DMS153 treated with DMSO at 0.1 percent for 48 hours (cell line): ENCODE data around the gene RUNX1.

Source experiments
- DNase-seq: peaks from one replicate; lab custom pipeline; 2025; ENCODE audit not compliant: unreplicated experiment; lab: John Stamatoyannopoulos, UW

RUNX1 gene

GRCh38 chr21:35062016-35062415 is 12.9 kb upstream of the RUNX1 start:
- DNase-seq: no peak

GRCh38 chr21:35059742-35060141 is 10.6 kb upstream of the RUNX1 start:
- DNase-seq: no peak

DNA sequence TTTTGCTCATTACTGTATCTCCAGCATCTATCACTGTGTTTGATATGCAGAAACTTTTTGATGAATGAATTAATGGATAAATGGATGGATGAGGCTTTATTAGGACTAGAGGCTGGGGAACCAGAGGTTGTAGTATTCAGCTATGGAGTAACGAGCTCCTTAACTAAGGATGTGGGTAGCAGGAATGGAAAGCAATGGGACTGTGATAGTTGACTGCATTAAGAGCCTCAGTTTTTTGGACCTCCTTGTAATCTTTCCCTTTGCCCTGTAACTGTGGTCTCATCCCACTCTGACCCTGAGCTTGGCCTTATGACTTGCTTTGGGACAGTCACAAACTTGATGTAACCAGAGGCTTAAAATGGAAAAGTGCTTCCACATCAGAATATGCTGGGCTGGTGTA is 9.0 kb upstream of the RUNX1 start:
- DNase-seq: no peak

- DNase-seq: no peak
Observed at GRCh38 chr21:35057428-35057827, 8.3 kb upstream of the RUNX1 start.

- no peak for DNase-seq
Observed at GRCh38 chr21:35053356-35054096, 4.4 kb upstream of the RUNX1 start.

DNA sequence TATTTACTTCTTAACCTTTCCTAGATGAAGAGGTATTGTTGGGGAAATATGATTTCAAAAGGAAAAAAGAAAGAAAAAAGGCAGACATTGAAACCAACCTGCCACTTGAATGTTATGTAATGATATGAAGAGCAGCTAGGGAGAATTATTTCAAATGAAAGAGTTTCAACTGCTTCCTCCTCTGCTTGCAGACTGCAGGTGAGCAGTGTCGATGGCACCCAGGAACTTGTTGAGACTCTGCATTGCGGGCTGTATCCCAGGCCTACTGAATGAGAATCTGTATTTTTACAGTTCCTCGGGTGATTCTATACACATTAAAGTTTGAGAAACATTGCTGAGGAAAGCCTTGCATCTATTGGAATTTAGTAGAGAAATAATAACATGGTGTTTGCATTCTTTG is 3.7 kb upstream of the RUNX1 start:
- no peak for DNase-seq

GRCh38 chr21:35051287-35051818 is 2.3 kb upstream of the RUNX1 start:
- no peak for DNase-seq

DNA sequence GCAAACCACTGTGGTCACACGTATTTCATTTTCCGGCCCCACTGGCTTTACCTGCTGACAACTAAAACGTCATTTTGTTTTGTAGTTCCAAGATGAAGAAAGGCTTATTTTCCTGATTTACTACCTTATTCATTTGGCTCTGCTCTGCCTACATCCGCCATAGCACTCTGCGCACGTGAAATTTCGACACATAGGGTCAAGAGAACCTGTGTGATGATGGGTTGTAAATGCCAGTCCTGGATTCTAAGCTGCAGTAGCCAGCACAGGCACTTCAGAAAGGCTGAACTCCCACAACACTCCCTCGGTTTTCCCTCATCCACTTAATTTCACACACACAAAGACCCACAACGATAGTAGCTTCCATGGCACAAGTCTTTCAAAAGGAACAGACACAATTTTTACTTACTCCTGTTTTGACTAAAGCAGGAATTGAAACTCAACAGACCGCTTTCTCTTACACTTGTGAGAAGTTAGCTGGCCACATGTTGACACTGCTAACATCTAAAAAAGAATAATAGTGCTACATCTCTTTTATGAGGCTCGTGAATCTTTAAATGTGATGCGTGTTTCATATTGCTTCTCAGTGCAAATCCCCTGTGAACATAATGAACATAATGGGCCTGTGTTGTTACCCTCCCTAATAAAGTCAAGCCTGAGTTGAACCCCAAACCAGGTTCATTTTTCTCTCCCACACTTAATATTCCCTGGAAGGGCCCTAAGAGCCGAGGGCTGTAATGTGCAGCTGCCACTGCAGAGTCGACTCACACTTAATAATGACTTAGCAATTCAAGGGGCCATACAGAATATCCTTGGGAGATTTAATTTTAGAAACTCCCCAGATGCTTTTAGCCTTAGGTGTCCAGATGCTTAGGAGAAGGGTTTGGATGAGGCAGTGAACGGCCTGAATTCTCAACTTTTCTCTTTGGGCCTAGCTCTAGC is 1.5 kb upstream of the RUNX1 start:
- DNase-seq: no peak

- DNase-seq: no peak
Observed at GRCh38 chr21:35048183-35048601, 910 bp downstream of the RUNX1 start.

DNA sequence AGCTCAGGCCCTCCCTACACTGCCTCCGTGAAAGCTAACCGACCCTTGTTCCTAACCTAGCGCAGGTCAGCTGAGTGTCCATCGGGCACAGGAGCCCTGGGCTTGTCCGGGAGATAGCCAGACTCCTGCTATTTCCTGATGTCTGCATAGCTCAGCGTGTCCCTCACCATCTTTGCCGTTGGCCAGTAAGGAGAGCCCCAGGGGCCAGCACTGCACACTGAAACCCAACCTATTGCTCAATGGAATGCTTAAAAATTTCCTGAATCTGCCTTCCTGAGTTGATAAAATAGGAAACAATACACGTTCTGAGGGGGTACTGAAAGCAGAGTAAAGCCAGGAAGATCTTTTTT is 2.2 kb downstream of the RUNX1 start:
- no peak for DNase-seq

DNA sequence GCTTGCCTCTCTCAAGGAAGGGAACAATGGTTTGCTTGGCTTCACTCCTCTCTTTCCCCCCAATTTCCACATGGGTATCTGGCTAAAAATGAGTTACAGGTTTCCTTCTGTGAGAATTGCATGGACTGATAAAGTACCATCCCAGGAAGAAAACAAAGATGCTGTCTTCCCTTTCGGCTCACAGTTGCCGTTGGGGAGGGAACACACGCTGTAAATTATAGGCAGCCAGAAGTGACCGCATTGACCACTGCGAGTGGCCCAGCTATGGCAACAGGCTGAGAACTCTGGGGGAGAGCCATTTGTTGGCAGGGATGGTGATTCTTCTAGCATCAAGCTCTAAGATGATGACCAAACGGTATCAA is 2.9 kb downstream of the RUNX1 start:
- no peak for DNase-seq

DNA sequence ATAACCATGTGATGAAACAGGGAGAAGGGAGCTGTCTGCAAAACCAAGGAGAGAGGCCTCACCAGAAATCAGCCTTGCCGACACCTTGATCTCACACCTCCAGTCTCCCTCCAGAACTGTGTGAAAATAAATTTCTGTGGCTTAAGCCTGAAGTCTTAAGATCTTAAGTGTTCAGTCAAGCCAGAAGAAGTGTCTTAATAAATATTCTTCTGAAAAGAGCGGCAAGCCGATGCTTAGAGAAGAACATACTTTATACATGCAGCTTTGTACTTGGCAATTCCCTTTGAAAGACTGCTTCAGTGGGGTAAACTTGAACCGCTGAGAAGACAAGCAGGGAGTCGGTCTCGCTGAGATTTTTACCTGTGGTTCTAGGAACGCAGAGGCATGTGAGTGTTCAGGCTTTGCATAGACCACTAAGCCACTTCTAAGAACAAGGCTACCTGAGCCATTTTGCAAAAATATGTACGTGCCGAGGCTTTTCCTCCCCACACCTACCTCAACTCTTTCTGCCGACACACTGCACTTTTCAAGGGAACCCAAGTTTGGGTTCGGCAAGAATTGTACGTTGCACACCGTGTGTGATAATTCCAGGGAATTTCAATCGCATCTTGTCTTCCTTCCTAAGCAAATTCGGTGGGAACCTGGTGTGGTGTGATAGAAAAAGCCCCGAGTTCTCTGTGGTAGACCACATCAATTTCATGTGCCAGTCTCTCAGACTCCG is 3.4 kb downstream of the RUNX1 start:
- DNase-seq: no peak

- DNase-seq: no peak
Observed at GRCh38 chr21:35044770-35045541, 4.1 kb downstream of the RUNX1 start.

DNA sequence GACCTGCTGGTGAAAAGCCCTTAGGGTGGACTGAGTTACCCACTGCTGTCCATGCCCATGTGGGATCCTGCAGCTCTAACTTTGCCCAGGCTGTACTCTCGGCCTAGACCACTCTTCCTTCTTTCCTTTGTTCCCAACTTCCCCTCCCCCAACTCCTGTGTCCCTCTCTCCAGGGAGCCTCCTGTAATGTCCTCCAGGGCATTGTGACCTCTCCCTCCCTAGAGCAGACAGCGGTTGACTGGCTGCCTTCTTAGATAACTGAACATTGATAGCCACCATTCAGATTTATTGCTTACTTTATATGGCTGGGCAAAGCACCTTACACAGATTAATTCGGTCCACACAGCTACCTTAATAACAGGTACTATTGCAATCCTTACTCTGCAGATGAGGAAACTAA is 5.0 kb downstream of the RUNX1 start:
- DNase-seq: no peak

DNA sequence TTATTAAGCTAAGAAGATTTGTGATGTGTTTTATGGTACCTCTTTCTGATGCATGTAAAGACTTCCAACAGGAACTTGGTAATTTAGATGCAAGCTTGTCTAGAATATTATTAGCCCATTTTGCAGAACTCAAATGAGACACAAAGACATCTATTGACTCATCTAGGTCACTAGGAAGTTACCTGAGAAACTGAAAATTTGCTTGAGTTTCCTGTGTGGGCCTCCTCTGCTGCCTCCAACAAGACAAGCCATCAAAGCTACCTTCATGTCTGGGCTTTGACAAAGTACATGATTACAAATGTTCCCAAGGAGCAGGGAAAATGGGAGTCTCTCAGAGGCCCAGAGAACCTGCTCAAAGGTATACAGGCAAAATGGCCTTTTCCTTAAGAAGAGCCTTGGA is 5.6 kb downstream of the RUNX1 start:
- no peak for DNase-seq

DNA sequence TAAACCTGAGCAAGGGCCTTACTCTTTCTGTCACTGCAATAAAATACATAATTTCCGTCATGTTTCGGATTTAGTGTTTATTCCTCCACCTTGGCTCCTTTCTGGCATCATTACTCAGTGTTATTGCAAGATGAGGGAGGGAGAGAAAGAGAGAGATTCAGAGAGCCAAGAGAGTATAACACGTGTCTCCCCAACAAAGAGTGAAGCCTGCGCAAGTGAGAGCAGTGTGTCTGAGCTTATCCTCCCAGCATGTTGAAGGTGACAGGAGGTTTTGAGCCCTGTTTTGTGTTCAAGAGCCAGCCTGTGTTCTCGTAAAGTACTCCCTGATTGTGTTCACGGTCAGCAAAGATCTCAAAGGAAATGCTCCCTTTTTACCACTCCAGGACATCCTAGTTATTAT is 6.3 kb downstream of the RUNX1 start:
- DNase-seq: no peak

GRCh38 chr21:35041881-35042280 is 7.2 kb downstream of the RUNX1 start:
- no peak for DNase-seq

DNA sequence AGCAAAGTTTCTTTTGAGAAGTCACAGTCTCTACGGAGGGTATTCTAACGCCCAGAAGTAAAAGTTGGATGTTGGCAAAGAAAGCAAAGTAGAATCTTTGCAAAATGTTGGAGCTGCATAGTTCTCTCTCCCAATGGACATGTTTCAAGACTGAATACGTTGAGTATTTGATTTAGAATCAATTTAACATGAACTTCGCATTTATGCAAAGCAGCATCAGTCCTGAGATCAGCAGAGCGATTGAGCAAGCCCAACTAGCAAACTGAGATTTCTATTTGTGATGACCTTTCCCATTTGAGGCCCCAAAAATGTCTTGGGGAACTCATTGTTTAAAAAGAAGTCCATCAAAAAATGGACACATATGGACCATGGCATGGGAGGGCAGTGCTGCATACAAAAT is 8.0 kb downstream of the RUNX1 start:
- DNase-seq: no peak

DNA sequence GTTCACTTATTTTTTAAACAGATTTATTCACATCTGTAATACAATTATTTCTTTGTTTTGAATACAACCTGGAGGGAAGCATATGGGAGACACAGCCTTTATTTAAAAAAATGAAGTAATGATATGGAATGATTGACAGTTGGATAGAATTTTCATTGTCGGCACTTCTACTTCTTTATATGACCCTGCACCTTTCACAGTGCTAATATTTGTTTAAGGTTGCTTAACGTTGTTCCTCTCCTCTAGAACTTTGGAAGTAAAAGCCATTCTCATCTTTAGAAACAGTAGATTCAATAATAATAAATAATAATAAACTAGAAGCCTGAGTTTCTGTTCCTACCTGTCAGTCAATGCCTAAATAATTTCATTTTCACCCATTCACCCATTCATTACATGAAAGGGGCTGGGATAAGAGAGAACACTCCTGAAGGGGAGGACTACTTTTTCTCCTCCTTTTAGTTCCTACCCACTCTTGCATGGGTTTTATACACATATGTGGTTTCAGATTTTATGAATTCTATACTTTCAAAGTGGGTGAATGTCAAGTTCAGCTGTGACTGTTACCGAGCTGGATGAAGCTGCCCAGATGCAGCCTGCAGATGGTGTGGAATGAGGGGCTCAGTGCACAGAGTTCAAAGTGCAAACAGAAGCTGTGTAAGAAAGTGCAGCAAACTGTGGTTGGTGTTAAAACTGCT is 9.4 kb downstream of the RUNX1 start:
- DNase-seq: no peak

- DNase-seq: no peak
Observed at GRCh38 chr21:35038772-35039319, 10.3 kb downstream of the RUNX1 start.
